SU-DHL-6 (cell line): ENCODE results near the gene C19orf25.

Experiments
- EZH2phosphoT487 ChIP-seq: fragments of 200-600 bp; sonication (generic), shearing (Covaris generic); conservative IDR thresholded peaks from 2 replicates; pipeline ENCODE4 v1.6.1; 2018; ENCODE audit warnings: mild to moderate bottlenecking, antibody characterized with exemption, low read length, moderate library complexity, mixed read lengths
- TF ChIP-seq, protein P1 (sequence below): fragments of 200-600 bp; sonication (generic); IDR thresholded peaks from one replicate; pipeline ENCODE4 v1.5.1; 2017; ENCODE audit warnings: antibody characterized with exemption, mild to moderate bottlenecking, low read length, moderate library complexity; ENCODE audit not compliant: insufficient read depth, poor library complexity, severe bottlenecking

DNA sequence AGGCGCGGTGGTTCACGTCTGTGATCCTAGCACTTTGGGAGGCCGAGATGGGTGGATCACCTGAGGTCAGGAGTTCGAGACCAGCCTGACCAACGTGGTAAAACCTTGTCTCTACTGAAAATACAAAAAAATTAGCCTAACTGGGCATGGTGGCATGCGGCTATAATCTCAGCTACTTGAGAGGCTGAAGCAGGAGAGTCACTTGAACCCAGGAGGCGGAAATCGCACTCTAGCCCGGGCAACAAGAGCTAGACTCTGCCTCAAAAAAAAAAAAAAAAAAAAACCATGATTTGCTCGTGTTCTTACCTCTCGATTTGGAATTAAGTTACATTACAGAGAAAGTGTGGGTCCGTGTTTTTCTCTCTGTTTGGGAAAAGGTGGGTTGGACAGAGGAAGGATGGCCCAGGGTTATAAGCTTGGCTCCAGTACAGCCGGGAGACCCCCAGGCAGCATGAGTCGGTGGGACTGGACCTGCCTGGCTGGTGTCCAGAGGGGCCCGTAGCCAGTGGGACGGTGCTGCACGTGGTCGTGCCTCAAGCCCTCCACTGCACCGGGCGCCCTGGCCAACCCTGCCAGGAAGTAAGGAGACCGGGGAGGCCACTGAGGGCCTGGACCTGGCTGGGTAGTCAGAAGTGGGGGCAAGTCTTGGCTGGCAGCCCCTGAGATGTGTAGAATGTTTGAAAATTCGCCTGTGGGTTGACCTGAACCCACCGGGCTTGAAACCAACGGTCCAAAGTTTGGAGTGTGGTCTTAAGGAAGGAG, 37.2 kb downstream of the C19orf25 start:
- TF ChIP-seq, protein P1, sequence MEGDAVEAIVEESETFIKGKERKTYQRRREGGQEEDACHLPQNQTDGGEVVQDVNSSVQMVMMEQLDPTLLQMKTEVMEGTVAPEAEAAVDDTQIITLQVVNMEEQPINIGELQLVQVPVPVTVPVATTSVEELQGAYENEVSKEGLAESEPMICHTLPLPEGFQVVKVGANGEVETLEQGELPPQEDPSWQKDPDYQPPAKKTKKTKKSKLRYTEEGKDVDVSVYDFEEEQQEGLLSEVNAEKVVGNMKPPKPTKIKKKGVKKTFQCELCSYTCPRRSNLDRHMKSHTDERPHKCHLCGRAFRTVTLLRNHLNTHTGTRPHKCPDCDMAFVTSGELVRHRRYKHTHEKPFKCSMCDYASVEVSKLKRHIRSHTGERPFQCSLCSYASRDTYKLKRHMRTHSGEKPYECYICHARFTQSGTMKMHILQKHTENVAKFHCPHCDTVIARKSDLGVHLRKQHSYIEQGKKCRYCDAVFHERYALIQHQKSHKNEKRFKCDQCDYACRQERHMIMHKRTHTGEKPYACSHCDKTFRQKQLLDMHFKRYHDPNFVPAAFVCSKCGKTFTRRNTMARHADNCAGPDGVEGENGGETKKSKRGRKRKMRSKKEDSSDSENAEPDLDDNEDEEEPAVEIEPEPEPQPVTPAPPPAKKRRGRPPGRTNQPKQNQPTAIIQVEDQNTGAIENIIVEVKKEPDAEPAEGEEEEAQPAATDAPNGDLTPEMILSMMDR = no peak
- TF ChIP-seq EZH2phosphoT487 = no peak
